Endometrium (tissue), 2 donors: ENCODE data around the gene ATP11B.

Source experiments
- FAIRE-seq: peaks from 2 replicates; lab custom pipeline; 2012; peaks lifted over from hg19 to GRCh38; lab: Jason Lieb, UNC
- donor health status: control.
- donor health status: control.

ATP11B gene

DNA sequence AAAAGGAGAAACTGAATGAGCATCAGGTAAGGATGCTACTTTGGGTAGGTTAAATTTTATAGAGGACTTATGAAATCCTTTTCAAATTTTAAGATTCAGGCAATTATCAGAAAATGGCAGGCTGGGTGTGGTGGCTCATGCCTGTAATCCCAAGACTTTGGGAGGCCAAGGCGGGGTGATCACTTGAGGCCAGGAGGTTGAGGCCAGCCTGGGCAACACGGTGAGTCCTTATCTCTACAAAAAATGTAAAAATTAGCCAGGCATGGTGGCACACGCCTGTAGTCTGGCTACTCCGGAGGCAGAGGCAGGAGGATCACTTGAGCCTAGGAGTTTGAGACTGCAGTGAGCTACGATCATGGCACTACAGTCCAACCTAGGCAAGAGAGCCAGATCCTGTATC, 163.9 kb downstream of the ATP11B start:
- FAIRE-seq: no peak

DNA sequence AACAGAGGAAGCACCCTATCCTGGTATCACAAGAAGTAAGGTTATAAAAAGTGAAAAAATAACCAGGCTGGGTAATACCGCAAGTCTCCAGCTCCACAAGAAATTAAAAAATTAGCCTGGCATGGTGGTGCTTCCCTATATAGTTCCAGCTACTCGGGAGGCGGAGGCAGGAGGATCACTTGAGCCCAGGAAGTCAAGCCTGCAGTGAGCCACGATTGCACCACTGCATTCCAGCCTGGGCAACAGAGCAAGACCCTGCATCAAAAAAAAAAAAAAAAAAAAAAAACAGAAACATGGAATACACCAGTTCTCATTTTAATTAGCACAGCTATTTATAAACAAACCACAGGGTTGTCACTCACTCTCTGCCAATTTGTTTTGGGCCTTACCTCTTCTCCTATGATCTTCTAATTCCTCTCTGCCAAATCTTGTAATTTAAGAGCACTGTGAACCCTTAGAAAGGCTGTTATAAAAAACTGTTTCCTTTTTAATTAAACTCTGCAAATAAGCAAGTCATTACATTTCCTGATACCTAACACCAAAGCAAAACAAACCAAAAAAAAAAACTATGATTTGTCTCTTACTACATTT, 164.5 kb downstream of the ATP11B start:
- no peak for FAIRE-seq

DNA sequence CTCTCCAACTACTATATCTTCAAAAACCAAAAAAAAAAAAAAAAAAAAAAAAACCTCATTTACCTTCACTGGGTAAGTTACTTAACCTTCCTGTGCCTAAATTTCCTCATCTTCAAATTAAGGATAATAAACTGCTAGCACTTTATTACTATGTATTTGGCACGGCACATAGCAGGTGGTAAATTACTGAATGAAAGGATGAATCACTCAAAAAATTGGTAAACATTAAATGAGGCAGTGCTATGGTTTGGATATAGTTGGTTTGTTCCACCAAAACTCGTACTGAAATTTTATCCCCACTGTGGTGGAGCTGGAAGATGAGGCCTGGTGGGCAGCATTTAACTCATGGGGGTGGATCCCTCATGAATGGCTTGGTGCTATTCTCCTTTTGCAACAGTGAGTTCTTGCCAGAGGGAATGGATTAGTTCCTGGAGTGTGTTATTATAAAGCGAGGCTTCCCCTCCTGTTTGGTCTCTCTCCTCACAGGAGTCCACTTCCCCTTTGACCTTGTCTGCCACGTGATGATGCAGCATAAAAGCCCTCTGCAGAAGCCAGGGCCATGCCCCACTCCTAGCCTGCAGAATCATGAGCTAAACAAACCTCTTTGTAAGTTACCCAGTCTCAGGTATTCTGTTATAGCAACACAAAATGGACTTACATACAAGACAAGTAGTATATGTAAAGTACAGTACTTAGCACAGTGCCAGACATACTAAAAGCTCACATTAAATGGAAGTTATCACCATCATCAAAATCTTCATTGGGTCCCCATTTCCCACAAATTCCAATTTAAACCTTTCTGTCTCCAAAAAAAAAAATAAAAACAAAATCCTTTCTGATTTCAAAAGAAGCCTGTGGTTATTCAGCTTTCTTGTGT, 166.4 kb downstream of the ATP11B start:
- no peak for FAIRE-seq

DNA sequence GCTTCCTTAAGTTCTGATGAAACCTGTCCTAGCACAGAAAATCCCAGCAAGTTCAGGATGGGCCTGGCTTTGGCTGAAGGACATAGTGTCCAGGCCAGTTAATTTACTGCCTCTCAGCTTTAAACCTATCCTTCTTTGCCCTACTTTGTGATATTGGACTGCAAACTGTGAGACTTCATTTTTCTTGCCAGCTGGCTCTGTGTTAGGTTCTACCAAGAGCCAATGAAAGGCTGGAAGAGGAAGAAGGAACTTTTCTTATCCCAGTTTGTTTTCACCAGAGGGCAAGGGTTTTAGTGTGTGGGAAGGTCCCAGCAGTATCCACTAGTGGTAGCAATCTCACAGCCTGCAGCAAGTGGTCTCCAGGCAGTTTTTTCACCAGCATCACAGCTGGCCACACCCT, 168.9 kb downstream of the ATP11B start:
- no peak for FAIRE-seq

DNA sequence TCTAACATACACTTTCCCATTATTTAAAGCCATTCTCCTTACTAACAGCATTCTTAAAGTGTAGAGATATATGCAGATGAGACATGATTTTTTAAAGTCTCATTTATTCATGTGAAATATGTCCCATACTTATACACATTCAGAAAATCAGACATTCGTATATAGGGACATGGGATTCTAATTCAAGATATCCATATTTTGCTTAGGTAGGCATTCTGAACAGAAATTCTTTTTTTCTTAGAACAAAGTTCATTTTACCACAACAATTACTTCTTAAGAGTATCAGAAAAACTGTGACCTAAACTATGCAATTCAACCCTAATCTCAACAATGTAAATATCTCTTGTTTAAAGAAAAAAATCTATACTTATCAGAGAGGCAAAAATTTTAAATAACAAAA, 170.9 kb downstream of the ATP11B start:
- no peak for FAIRE-seq

DNA sequence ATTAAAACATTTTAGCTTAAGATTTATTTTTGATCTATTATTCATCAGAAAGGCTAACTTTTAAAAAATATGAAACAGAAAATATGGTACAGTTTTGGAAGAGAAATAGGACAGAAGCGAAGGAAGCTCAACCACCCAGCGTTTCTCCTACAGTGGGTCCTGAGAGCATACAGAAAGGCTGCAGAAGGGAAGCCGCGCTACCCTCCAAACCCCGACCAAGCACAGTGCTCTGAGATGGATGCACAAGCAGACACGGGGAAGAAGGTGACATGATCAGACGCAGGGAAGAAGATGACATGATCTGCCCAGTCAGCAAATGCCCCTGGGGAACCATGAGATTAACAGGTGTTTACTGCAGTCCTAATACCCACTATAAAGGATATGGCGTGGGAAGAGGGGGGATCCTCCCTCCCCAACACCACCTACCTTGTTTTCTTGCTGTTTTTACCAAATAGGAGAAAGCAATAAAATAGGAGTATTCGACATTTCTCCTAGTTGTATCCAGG, 172.6 kb downstream of the ATP11B start:
- no peak for FAIRE-seq

DNA sequence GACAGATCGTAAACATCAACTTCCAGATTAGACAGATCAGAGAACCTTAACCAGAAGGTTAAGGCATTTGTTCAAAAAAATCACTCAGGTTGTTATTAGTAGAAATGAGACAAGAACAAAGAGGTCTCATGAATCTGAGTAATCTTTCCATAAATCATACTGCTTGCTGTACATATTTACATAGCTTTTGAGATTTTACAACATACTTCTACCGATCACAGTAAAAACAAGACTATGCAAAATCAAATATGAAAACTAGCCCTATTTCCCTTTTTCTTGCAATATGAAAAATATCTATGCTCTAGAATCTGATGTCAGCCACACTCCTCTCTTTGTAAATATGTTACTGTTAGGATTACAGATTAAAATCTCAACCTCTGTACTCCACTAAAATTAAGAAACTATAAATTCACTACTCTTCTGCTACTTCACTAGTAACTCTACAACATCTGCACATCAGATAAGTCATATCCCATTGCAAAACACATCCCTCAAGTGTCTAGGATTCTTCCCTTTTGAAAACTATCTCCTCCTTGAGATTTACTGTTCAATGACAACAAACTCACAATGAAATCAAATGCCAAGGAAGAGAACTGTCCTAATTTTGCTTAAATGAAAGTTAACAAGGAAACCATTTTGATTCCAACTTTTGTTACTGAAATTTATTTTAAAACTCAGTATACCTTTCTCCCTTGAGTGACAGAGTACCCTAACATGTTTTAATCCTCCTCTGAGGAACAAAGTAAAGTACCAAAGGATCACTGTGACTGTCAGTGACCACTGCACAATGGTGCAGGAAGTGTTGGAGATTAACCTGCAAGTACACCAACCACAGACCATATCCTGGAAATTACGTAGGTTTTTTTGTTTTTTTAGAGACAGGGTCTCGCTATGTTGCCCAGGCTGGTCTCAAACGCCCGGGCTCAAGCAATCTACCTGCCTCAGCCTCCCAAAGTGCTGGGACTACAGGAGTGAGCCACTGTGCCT, 174.2 kb downstream of the ATP11B start:
- FAIRE-seq: no peak

DNA sequence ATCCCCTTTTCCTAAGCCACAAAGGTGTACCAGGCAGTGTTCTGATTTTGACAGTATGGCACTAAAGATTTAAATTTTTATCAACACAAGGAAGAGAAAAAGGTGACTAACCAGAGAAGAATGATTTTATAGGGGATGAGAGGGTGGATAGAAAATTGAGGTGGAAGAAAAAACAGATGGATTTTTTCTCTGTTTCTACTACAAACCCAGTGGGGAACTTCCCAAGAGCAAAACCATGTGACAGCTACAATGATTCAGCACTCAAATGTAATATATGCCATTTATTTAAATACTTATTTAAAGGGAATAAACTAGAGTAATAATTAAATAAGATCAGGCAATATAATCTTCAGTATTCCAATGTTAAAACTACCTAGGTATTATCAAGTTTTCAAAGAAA, 176.0 kb downstream of the ATP11B start:
- FAIRE-seq: no peak

DNA sequence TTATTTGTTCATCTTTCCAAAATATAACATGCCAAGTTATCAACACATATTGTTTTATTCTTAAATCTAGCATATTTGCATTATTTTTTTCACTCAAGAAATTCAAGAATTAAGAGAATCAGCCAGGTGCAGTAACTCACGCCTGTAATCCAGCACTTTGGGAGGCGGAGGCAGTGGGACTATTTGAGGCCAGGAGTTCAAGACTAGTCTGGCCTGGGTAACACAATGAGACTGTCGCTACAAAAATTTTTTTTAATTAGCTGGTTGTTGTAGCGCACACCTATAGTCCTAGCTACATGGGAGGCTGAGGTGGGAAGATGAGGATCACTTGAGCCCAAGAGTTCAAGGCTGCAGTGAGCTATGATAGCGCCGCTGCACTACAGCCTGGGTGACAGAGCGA, 176.5 kb downstream of the ATP11B start:
- FAIRE-seq: no peak

DNA sequence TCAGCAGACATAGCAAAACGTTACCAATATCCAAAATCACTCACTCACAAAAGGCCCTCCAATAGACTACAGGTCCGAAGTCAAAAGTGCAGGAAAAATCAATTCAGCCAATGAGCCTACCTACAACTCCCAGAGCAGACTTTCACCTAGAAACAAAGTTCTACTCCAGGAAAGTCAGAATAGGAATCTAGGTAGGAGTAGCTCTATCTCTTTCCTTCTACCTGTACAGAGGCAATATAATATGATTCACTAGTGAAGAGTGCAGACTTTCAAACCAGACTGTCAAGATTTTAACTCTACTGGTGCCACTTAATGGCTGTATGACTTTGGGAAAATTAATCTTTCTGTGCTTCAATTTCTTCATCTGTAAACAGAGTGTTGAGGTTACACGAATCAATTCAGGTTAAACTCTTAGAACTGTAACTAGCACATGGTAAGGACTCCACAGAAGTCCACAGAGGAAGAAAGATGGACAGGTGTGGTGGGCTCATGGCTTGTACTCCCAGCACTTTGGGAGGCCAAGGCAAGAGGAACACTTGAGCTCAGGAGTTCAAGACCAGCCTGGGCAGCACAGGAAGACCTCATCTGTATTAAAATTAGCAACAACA, 177.6 kb downstream of the ATP11B start:
- no peak for FAIRE-seq
